ENCODE measurements around the gene TBC1D19. TPM values are rescaled to one million over a fixed set of nuclear protein-coding genes. Genes with fewer than 3 reads are reported as not detected.

The TBC1D19 gene
- total and polyA plus RNA-seq, 2 of the 4 experiments (the other 2 are of a cell fraction), result 9.9 to 17.6 TPM

DNA sequence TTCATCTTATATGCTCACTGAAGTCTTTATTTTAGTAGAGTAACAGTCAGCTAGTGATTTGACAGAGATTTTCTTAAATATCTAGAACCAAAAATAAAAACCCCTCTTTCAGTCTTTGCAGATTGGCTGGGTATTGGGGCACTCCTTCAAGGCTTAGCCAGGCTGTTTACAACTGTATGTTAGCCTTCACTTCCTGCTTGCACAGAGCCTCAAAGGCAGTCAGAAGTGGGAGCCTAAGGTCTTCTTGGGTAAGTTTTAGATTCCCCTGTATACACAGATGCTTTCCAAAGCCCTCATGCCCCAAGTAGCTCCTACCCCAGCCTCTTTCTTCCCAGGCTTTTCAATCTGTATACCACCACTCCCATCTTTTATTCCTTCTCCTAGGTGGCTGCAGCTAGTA, 140.7 kb downstream of the TBC1D19 start:
- no peak overlapping the region for H2AK9ac ChIP-seq (replicated peaks; ENCODE audit: low read depth, low read length, poor library complexity)
- H3K36me3 ChIP-seq (ENCODE audit: control insufficient read depth, insufficient read depth, low read length), result peaks cover 5% of the 10 kb centered on the region; the same call in 1 of the 2 replicates
- in situ Hi-C loops (cut with MboI; ENCODE audit: low sequenced_read_pairs), result loop anchor here (10.0 kb wide), 3 partner anchors 270 to 400 kb away; partner anchors contain the start of gene RBPJ
- H3K9me3 ChIP-seq (ENCODE audit: control insufficient read depth, insufficient read depth, low read length), result no peaks in the 10 kb centered on the region
- no peak overlapping the region for H4K91ac ChIP-seq (ENCODE audit: insufficient read depth, low read depth, low read length)
- H3K4me2 ChIP-seq (ENCODE audit: low read depth, low read length), result no peak overlapping the region
- no peak overlapping the region for H3K4me3 ChIP-seq (ENCODE audit: insufficient read depth, low read depth, low read length)
- H3K56ac ChIP-seq (ENCODE audit: extremely low read depth, insufficient read depth, low read length), result no peak overlapping the region
- H3K9me1 ChIP-seq (ENCODE audit: insufficient read depth, low read length), result 0 out of 2 replicates have a peak, but pooled peaks cover 2% of the 10 kb centered on the region
- no peak overlapping the region for H2BK15ac ChIP-seq (ENCODE audit: low read depth, low read length)
- H3K79me1 ChIP-seq (ENCODE audit: low read depth in 1 of 2, low read length in 2 of 2), result no peaks in the 10 kb centered on the region; a peak in 1 of 4 replicates
- H2AFZ ChIP-seq (replicated peaks; ENCODE audit: low read length, poor library complexity), result no peak overlapping the region
- BruUV-seq (replicated peaks), result no TSS peak
- H3K4ac ChIP-seq (ENCODE audit: low read depth, low read length), result no peak overlapping the region
- no peak overlapping the region for H2BK120ac ChIP-seq (ENCODE audit: low read depth, low read length)
- H3K27me3 ChIP-seq (ENCODE audit: control insufficient read depth, insufficient read depth, low read length), result no peaks in the 10 kb centered on the region
- TF ChIP-seq, protein P1, sequence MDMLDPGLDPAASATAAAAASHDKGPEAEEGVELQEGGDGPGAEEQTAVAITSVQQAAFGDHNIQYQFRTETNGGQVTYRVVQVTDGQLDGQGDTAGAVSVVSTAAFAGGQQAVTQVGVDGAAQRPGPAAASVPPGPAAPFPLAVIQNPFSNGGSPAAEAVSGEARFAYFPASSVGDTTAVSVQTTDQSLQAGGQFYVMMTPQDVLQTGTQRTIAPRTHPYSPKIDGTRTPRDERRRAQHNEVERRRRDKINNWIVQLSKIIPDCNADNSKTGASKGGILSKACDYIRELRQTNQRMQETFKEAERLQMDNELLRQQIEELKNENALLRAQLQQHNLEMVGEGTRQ (IDR thresholded peaks at IDR 0.05; ENCODE audit: low read depth, low read length), result no peak
- TF ChIP-seq NFE2L2 (IDR thresholded peaks at IDR 0.05; ENCODE audit: low read depth, low read length), result no peak
- TF ChIP-seq, protein P2, sequence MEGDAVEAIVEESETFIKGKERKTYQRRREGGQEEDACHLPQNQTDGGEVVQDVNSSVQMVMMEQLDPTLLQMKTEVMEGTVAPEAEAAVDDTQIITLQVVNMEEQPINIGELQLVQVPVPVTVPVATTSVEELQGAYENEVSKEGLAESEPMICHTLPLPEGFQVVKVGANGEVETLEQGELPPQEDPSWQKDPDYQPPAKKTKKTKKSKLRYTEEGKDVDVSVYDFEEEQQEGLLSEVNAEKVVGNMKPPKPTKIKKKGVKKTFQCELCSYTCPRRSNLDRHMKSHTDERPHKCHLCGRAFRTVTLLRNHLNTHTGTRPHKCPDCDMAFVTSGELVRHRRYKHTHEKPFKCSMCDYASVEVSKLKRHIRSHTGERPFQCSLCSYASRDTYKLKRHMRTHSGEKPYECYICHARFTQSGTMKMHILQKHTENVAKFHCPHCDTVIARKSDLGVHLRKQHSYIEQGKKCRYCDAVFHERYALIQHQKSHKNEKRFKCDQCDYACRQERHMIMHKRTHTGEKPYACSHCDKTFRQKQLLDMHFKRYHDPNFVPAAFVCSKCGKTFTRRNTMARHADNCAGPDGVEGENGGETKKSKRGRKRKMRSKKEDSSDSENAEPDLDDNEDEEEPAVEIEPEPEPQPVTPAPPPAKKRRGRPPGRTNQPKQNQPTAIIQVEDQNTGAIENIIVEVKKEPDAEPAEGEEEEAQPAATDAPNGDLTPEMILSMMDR (conservative IDR thresholded peaks at IDR 0.05; ENCODE audit: low read depth, low read length), result no peak
- no peak for TF ChIP-seq RCOR1 (IDR thresholded peaks at IDR 0.05; ENCODE audit: insufficient replicate concordance, low read length)
- no peak for TF ChIP-seq SMC3 (IDR thresholded peaks at IDR 0.05; ENCODE audit: low read depth, low read length)
- TF ChIP-seq RFX5 (IDR thresholded peaks at IDR 0.05; ENCODE audit: low read depth, low read length), result no peak
- TF ChIP-seq RAD21 (IDR thresholded peaks at IDR 0.05; ENCODE audit: low read length), result no peak
- TF ChIP-seq CEBPB (IDR thresholded peaks at IDR 0.05; ENCODE audit: low read depth, low read length), result no peak
- no peak for TF ChIP-seq MXI1 (IDR thresholded peaks at IDR 0.05; ENCODE audit: borderline replicate concordance, low read depth, low read length)
- no peak for TF ChIP-seq POLR2A (IDR thresholded peaks at IDR 0.05; ENCODE audit: low read depth, low read length)
- TF ChIP-seq MAZ (IDR thresholded peaks at IDR 0.05; ENCODE audit: borderline replicate concordance, low read depth, low read length), result no peak
- TF ChIP-seq CHD1 (IDR thresholded peaks at IDR 0.05; ENCODE audit: low read depth, low read length), result no peak
- TF ChIP-seq BHLHE40 (IDR thresholded peaks at IDR 0.05; ENCODE audit: low read depth, low read length), result no peak
- TF ChIP-seq MAFK (IDR thresholded peaks at IDR 0.05; ENCODE audit: low read depth, low read length), result no peak
- no peak for TF ChIP-seq FOS (IDR thresholded peaks at IDR 0.05; ENCODE audit: low read depth, low read length)
- TF ChIP-seq, protein P3, sequence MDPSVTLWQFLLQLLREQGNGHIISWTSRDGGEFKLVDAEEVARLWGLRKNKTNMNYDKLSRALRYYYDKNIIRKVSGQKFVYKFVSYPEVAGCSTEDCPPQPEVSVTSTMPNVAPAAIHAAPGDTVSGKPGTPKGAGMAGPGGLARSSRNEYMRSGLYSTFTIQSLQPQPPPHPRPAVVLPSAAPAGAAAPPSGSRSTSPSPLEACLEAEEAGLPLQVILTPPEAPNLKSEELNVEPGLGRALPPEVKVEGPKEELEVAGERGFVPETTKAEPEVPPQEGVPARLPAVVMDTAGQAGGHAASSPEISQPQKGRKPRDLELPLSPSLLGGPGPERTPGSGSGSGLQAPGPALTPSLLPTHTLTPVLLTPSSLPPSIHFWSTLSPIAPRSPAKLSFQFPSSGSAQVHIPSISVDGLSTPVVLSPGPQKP (IDR thresholded peaks at IDR 0.05; ENCODE audit: borderline replicate concordance, low read depth, low read length), result no peak
- CTCF ChIA-PET, result no interaction called here
- POLR2A ChIA-PET (ENCODE audit: unreplicated experiment), result no interaction called here
- no peaks in the 10 kb centered on the region; the same call in 1 of the 2 replicates for H3K4me1 ChIP-seq (ENCODE audit: control insufficient read depth, insufficient read depth, low read length)
- H2BK5ac ChIP-seq (ENCODE audit: low read depth, low read length, poor library complexity, severe bottlenecking), result no peak overlapping the region
- H3K18ac ChIP-seq (ENCODE audit: low read depth, low read length), result no peak overlapping the region
- H4K5ac ChIP-seq (ENCODE audit: low read depth, low read length), result no peak overlapping the region
- DNase-seq (no peak), ATAC-seq (ENCODE audit: low read depth) (no peak)
- no peak overlapping the region for H3K27ac ChIP-seq (ENCODE audit: insufficient read depth, low read length)
- no peak overlapping the region for H3K14ac ChIP-seq (replicated peaks; ENCODE audit: low read depth, low read length)
- H3K9ac ChIP-seq (ENCODE audit: low read depth, low read length), result no peak overlapping the region
- intact Hi-C loops (cut with micrococcal nuclease), result loop anchor here (5.0 to 10.0 kb wide), 3 partner anchors 312 to 737 kb away; no protein-coding TSS in a partner anchor
- H2BK20ac ChIP-seq (ENCODE audit: low read depth, low read length), result no peak overlapping the region
- H2AK5ac ChIP-seq (ENCODE audit: low read depth, low read length), result no peak overlapping the region
- H3K23ac ChIP-seq (ENCODE audit: low read depth, low read length), result no peak overlapping the region
- no peak overlapping the region for H4K8ac ChIP-seq (ENCODE audit: low read depth in 2 of 2, low read length in 2 of 2)
- H4K20me1 ChIP-seq (ENCODE audit: insufficient read depth, low read length), result no peaks in the 10 kb centered on the region
- dilution Hi-C loops (cut with HindIII; ENCODE audit: low sequenced_read_pairs, unreplicated experiment), result no loop called here

All from IMR-90 (cell line).